ENCODE measurements around the gene ZBTB17.

DNA sequence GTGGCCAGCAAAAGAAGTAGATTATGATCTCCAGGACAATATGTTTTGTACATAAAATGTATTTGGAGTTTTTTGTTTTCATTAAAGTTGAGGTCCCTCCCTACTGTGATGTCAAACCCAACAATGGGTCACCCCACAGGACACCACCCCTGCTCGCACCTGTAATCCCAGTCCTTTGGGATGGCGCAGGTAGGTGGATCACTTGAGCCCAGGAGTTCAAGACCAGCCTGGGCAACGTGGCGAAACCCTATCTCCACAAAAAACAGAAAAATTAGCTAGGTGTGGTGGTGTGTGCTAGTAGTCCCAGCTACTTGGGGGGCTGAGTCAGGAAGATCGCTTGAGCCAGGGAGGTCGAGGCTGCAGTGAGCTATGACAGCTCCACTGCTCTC lies 9.0 kb downstream of the ZBTB17 start:
- TF ChIP-seq SMC3 (conservative IDR thresholded peaks at IDR 0.05; ENCODE audit: insufficient read depth, low read depth, low read length) (no peak), HNRNPL (IDR thresholded peaks at IDR 0.05; ENCODE audit: low read depth, low read length) (no peak), HCFC1 (IDR thresholded peaks at IDR 0.05; ENCODE audit: low read depth, low read length) (no peak), FOSL1 (tag; conservative IDR thresholded peaks at IDR 0.05) (no peak), EZH2 (IDR thresholded peaks at IDR 0.05; ENCODE audit: borderline replicate concordance, low read depth, low read length) (no peak), FOXA1 (IDR thresholded peaks at IDR 0.05; ENCODE audit: borderline replicate concordance) (no peak), FOXA3 (CRISPR knock-in tag; conservative IDR thresholded peaks at IDR 0.05 in 1 of 2, IDR thresholded peaks at IDR 0.05 in 1 of 2) (no peak), ZNF717 (CRISPR knock-in tag; IDR thresholded peaks at IDR 0.05) (no peak), RBBP5 (IDR thresholded peaks at IDR 0.05; ENCODE audit: borderline replicate concordance, insufficient read depth, low read length, poor library complexity, severe bottlenecking) (no peak), DPF2 (IDR thresholded peaks at IDR 0.05) (no peak), HNRNPUL1 (IDR thresholded peaks at IDR 0.05; ENCODE audit: low read length) (no peak), CEBPG (CRISPR knock-in tag; IDR thresholded peaks at IDR 0.05) (no peak), CEBPG (tag; conservative IDR thresholded peaks at IDR 0.05 in 1 of 2, IDR thresholded peaks at IDR 0.05 in 1 of 2) (no peak)

All from K562 (cell line).